Heart left ventricle (tissue), 13 donors: Measurements from ENCODE around the gene TEFM.

Experiments
- CTCF ChIP-seq, 12 donors: fragments of 200-600 bp; sonication (generic) in 4 of 12; IDR thresholded peaks; one replicate each; pipeline versions ENCODE4 v1.5.0 to v1.8.0; 2018 to 2022; ENCODE audit warnings: antibody characterized with exemption in 12 of 12, mild to moderate bottlenecking in 5 of 12
- POLR2A ChIP-seq, 2 donors: fragments of 450-650 bp; IDR thresholded peaks; one replicate each; pipeline ENCODE4 v1.6.1; 2017; ENCODE audit warnings: antibody characterized with exemption in 2 of 2, mild to moderate bottlenecking in 2 of 2, moderate library complexity in 2 of 2
- donor health status: ischemic (EF 13 %, LVEDD 7.1; RV severe dilation, severe dysfunction).
- donor health status: DM: no; HTN: yes; CAD: no.
- donor health status: DM: no; HTN: no; CAD: no.
- donor health status: ischemic (EF 25% LVEDD 6.9; RV normal size, moderate dysfunction).
- donor health status: ischemic (EF 25% LVEDD 5.7; RV mildly dilated, moderate dysfunction).
- donor health status: ischemic (EF 35%, LVEDD 5.7; RV mildly dilated, moderate dysfunction).
- donor health status: nonischemic (EF 11% LVEDD 7.7; RV severe dilation, severe dysfunction).
- donor health status: DM: yes; HTN: yes; CAD: no.
- donor health status: PGD.
- donor health status: ischemic (EF 29% LVEDD 5.4; RV normal size, mild dysfunction).
- donor health status: nonischemic (EF 23%, LVEDD 6.1; RV moderate dilation, normal function).

- TF ChIP-seq CTCF (IDR thresholded peaks at IDR 0.05): no peak
- TF ChIP-seq POLR2A (IDR thresholded peaks at IDR 0.05): no peak
Observed at GRCh38 chr17:30950189-30950588, 44.2 kb upstream of the TEFM start.
